Uterus (tissue), 2 donors: ENCODE data around the gene NMNAT2.

Experiments
- POLR2A ChIP-seq, 2 donors: fragments of 450-650 bp; IDR thresholded peaks; one replicate each; pipeline ENCODE4 v1.6.1; 2016; ENCODE audit warnings: antibody characterized with exemption in 2 of 2, mild to moderate bottlenecking in 1 of 2, moderate library complexity in 1 of 2
- TF ChIP-seq, protein P1 (sequence below), 4 experiments: fragments of 200-600 bp in 2 of 4; fragments of 450-650 bp in 2 of 4; sonication (generic) in 2 of 4; IDR thresholded peaks; one replicate each; pipeline ENCODE4 v1.5.1; 2016 to 2019; ENCODE audit warnings: antibody characterized with exemption in 4 of 4, mild to moderate bottlenecking in 2 of 4, moderate library complexity in 1 of 4

DNA sequence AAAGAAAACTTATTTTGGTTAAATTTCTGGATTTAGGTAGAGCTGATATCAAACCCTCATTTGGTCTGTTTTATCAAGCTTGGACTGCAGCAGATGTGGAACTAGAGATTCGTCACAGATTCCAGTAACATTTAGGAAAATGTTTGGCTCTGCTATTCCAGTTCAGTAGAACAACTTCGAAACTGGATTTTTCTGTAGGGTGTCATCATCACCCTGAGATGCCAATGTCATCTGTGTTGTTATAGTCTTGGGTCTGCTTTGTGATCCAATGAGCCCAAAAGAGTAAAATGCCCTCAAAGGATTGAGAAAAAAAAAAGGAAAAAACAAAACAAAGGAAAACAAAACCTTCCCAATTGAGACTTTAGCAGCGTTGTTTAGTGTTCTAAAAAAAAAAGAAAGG is 176.7 kb downstream of the NMNAT2 start:
- TF ChIP-seq, protein P1, sequence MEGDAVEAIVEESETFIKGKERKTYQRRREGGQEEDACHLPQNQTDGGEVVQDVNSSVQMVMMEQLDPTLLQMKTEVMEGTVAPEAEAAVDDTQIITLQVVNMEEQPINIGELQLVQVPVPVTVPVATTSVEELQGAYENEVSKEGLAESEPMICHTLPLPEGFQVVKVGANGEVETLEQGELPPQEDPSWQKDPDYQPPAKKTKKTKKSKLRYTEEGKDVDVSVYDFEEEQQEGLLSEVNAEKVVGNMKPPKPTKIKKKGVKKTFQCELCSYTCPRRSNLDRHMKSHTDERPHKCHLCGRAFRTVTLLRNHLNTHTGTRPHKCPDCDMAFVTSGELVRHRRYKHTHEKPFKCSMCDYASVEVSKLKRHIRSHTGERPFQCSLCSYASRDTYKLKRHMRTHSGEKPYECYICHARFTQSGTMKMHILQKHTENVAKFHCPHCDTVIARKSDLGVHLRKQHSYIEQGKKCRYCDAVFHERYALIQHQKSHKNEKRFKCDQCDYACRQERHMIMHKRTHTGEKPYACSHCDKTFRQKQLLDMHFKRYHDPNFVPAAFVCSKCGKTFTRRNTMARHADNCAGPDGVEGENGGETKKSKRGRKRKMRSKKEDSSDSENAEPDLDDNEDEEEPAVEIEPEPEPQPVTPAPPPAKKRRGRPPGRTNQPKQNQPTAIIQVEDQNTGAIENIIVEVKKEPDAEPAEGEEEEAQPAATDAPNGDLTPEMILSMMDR (IDR thresholded peaks at IDR 0.05), result no peak
- no peak for TF ChIP-seq POLR2A (IDR thresholded peaks at IDR 0.05)
